NOMO-1 treated with dmso at 0.1 percent for 144 hours (cell line): Measurements from ENCODE around the gene SLC39A6.
"Not testable (repeated sequence)": the region's sequence is repeated elsewhere in the genome, so short reads cannot be mapped to it uniquely, and the experiment has no call there.

ENCODE experiments used
- DNase-seq: peaks from one replicate; lab custom pipeline; 2025; ENCODE audit not compliant: unreplicated experiment; lab: John Stamatoyannopoulos, UW

The SLC39A6 gene

GRCh38 chr18:36141576-36141975 lies 12.4 kb upstream of the SLC39A6 start:
- DNase-seq = no peak

GRCh38 chr18:36139245-36139644 lies 10.1 kb upstream of the SLC39A6 start:
- DNase-seq = no peak

- DNase-seq = no peak
Measured at GRCh38 chr18:36135264-36135663, 6.1 kb upstream of the SLC39A6 start.

GRCh38 chr18:36132756-36133155 lies 3.6 kb upstream of the SLC39A6 start:
- DNase-seq = no peak

GRCh38 chr18:36131692-36132483 lies 2.7 kb upstream of the SLC39A6 start:
- no peak for DNase-seq

- DNase-seq = no peak
Measured at GRCh38 chr18:36130883-36131653, 1.9 kb upstream of the SLC39A6 start.

GRCh38 chr18:36130039-36130831 lies 1.1 kb upstream of the SLC39A6 start:
- no peak for DNase-seq

GRCh38 chr18:36128907-36129299 lies 237 bp downstream of the SLC39A6 start:
- DNase-seq = no peak

- no peak for DNase-seq
Measured at GRCh38 chr18:36128530-36128870, 640 bp downstream of the SLC39A6 start.

- no peak for DNase-seq
Measured at GRCh38 chr18:36127836-36128529, 1.2 kb downstream of the SLC39A6 start.

GRCh38 chr18:36126668-36127067 lies 2.5 kb downstream of the SLC39A6 start:
- DNase-seq = no peak

- DNase-seq = no peak
Measured at GRCh38 chr18:36124841-36125240, 4.3 kb downstream of the SLC39A6 start.

GRCh38 chr18:36120297-36120696 lies 8.8 kb downstream of the SLC39A6 start:
- no peak for DNase-seq

- DNase-seq = not testable (repeated sequence)
Measured at GRCh38 chr18:36116771-36117170, 12.4 kb downstream of the SLC39A6 start.

GRCh38 chr18:36114738-36115137 lies 14.4 kb downstream of the SLC39A6 start:
- no peak for DNase-seq

GRCh38 chr18:36114251-36114650 lies 14.9 kb downstream of the SLC39A6 start:
- DNase-seq = no peak

- no peak for DNase-seq
Measured at GRCh38 chr18:36112302-36112701, 16.8 kb downstream of the SLC39A6 start.

GRCh38 chr18:36109737-36110136 lies 19.4 kb downstream of the SLC39A6 start:
- no peak for DNase-seq

GRCh38 chr18:36108601-36109000 lies 20.5 kb downstream of the SLC39A6 start:
- DNase-seq = no peak

- no peak for DNase-seq
Measured at GRCh38 chr18:36108196-36108595, 20.9 kb downstream of the SLC39A6 start.

- DNase-seq = no peak
Measured at GRCh38 chr18:36107477-36107876, 21.7 kb downstream of the SLC39A6 start.
